Choroid plexus epithelial cell (primary cell): ENCODE measurements around the gene DNPH1.
A peak's percentile ranks its signal among the peaks of the same experiment; 100 is the strongest.

Experiments
- DNase-seq: peaks from one replicate; pipeline ENCODE4 v3.0.0-alpha.2; 2010; ENCODE audit warnings: low read depth
- H3K4me3 ChIP-seq: 2 replicates; pipeline ENCODE4 v1.5.1; 2011; ENCODE audit warnings: low read depth, mild to moderate bottlenecking, control low read depth, low read length, moderate library complexity
- TF ChIP-seq, protein P1 (sequence below): conservative IDR thresholded peaks from 2 replicates; pipeline ENCODE4 v1.5.1; 2011; ENCODE audit warnings: low read depth, mild to moderate bottlenecking, control low read depth, inconsistent platforms, low read length, moderate library complexity

The DNPH1 gene

DNA sequence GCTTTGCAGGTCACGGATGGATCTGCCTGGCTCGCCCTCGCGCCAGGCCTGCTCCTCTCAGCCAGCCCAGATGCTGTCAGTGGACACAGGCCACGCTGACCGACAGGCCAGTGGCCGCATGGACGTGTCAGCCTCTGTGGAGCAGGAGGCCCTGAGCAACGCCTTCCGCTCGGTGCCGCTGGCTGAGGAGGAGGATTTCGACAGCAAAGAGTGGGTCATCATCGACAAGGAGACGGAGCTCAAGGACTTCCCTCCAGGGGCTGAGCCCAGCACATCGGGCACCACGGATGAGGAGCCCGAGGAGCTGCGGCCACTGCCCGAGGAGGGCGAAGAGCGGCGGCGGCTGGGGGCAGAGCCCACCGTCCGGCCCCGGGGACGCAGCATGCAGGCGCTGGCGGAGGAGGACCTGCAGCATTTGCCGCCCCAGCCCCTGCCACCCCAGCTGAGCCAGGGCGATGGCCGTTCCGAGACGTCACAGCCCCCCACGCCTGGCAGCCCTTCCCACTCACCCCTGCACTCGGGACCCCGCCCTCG, 33.6 kb upstream of the DNPH1 start:
- H3K4me3 ChIP-seq: no peak overlapping the region
- TF ChIP-seq, protein P1, sequence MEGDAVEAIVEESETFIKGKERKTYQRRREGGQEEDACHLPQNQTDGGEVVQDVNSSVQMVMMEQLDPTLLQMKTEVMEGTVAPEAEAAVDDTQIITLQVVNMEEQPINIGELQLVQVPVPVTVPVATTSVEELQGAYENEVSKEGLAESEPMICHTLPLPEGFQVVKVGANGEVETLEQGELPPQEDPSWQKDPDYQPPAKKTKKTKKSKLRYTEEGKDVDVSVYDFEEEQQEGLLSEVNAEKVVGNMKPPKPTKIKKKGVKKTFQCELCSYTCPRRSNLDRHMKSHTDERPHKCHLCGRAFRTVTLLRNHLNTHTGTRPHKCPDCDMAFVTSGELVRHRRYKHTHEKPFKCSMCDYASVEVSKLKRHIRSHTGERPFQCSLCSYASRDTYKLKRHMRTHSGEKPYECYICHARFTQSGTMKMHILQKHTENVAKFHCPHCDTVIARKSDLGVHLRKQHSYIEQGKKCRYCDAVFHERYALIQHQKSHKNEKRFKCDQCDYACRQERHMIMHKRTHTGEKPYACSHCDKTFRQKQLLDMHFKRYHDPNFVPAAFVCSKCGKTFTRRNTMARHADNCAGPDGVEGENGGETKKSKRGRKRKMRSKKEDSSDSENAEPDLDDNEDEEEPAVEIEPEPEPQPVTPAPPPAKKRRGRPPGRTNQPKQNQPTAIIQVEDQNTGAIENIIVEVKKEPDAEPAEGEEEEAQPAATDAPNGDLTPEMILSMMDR: no peak
- no peak for DNase-seq

DNA sequence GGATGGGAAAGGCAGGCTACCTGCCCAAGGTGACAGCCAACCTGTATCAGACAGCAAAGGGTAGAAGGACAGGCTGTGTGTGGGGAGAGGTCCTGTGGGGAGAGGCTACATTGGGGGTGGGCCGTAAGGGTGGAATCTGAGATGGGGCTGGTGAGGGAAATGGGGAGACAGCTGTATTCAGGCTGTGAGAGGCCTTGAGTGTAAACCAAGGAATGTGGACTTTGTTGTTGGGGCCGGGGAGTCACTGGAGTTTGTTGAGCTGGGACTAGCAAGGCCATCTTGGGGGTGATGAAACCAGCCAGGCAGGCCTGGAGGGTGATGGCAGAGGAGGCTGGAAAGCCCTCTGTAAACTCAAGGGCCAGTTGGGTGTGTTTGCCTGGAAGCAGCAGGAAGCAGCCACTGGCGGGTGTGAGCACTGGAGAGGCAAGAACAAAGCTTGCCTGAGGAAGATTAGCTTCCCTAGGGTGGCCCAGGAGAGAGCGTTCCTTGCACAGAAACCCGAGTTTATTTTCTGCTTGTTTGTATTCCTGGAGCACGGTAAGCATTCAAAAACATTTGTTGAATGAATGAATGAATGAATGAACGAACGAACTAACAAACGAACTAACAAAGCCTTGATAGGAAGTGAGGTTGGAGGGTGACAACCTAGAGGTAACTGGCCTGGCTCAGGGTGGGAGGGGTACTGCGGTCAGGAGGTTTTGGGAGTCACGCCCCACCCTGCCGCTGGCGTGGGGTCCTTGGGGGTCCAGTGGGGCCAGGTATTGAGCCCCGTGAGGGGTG, 32.9 kb upstream of the DNPH1 start:
- DNase-seq: no peak
- TF ChIP-seq, protein P1: no peak
- H3K4me3 ChIP-seq: no peak overlapping the region

DNA sequence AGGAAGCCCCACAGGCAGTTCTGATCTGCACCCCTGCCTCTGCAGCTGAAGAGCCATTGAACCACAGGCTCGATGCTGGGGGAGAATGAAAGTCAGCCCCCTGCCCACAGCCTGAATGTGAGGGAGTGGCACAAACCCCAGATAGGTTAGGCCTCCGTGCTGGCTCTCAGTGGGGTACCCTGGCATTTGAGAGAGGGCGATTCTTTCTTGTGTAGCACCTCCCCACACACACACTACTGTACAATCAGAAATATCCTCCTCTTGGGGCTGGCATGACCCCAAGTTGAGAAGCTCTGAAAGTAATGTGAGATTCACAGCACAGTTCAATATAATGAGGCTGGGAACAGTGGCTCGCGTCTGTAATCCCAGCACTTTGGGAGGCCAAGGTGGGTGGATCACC, 31.9 kb upstream of the DNPH1 start:
- DNase-seq: no peak
- no peak overlapping the region for H3K4me3 ChIP-seq
- TF ChIP-seq, protein P1: no peak

DNA sequence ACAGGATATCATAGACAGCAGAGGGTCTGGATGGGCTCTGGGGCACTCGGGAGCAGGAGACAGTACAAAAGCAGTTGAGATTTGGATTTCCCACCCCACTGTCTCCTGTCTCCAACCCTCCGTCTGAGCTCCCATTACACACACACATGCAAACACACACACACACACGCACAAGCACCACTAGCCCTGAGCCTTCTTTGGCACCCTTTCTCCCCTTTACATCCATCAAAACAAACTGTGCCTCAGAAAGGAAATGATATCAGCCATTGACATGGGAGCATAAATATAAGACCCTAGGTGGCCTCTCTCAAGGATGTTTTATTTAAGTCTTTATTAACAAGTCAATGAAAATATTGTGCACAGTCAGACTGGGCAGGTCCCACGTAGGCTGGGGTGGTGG, 31.5 kb upstream of the DNPH1 start:
- peak; percentile 8 for DNase-seq
- TF ChIP-seq, protein P1: no peak
- no peak overlapping the region for H3K4me3 ChIP-seq

DNA sequence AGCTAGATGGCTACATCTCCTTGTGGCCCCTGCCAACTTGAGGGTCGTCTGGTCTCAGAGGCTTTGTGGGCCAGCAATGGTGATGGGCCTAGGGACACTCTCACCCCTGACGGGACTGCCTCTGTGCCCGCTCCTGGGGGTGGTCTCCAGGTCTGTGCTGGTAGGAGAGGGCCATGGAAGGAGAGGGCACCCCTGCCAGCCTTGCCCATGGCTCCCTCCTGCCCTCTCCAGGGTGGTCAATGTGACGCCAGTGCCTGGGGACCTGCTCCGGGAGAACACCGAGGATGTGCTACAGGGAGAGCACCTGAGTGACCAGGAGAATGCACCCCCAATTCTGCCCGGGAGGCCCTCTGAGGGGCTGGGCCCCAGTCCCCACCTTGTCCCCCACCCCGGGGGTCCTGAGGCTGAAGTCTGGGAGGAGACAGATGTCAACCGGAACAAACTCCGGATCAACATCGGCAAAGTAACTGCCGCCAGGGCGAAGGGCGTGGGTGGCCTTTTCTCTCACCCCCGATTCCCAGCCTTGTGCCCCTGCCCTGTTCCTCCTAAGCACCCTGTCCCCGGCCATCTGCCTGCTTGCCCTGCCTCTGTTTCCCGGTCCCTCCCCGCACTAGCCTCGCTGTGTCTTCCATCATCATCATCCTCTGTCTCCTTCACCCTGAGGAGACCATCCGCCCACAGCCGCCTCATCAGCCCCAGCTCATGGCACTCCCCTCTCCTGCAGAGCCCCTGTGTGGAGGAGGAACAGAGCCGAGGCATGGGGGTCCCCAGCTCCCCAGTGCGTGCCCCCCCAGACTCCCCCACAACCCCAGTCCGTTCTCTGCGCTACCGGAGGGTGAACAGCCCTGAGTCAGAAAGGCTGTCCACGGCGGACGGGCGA, 29.8 kb upstream of the DNPH1 start:
- DNase-seq: no peak
- H3K4me3 ChIP-seq: no peak overlapping the region
- TF ChIP-seq, protein P1: no peak

DNA sequence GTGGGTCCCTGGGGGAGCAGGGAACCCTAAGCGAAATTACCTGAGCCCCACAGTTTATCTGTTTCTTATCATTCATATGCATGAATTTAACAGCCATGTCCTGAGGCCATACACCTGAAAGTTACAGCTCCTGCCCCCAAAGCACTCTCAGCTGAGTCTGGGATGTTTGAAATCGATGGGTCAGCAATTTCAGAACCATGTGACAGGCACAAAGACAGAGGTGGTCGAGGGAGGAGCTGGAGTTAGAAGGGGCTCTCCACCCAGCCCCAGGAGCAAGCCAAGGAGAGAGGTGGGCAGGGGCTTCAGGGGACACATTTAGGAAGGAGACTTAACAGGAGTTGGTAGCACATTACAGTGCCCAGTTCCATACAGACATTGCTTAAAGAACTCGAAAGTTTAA, 28.9 kb upstream of the DNPH1 start:
- no peak for DNase-seq
- no peak overlapping the region for H3K4me3 ChIP-seq
- TF ChIP-seq, protein P1: no peak
